Ramos (cell line): Measurements from ENCODE around the gene CYP26B1.

ENCODE experiments used
- in situ Hi-C: fragments of 300-500 bp; cut with MboI; formaldehyde crosslinking; loops from one replicate; pipeline ENCODE4 v1.14.3; 2022; ENCODE audit warnings: low sequenced_read_pairs; ENCODE audit not compliant: unreplicated experiment

CYP26B1 gene

DNA sequence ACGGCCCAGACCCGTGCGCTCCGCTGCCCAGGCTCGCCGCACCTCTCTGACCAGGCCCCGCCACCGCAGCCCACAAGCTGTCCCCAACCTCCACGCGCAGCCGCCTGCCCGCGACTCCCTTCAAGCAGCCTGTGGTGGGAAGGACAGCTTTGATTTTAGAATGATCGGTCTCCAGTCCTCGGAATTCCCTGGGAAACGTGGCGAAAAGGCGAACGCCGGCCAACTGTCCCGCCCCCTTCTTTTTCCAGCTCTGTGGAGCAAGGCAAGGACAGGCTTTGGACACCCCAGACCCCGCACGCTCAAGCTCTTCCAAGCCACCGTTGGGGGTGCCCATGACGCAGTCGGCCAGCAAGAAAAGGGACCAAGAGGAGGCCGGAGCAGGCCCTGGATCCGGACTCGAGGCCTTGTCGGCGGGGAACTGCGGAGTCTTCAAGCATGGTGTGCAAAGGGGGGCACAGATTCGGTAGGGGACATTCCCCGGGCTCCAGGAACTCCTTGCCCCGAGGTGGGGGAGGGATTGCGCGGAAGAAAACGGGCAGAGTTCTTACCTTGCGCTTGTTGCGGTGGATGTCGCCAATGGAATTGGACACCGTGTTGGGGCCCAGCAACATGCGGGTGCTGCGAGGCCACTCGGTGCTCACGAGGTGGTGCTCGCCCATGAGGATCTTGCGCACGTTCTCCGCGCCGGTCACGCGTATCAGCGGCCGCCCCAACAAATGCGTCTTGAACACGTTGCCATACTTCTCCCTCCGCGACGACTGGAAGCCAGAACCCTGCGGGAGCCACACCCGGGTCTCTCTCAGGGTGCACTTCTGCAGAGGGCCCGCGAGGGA is 4.0 kb downstream of the CYP26B1 start:
- in situ Hi-C loops: no loop called here

DNA sequence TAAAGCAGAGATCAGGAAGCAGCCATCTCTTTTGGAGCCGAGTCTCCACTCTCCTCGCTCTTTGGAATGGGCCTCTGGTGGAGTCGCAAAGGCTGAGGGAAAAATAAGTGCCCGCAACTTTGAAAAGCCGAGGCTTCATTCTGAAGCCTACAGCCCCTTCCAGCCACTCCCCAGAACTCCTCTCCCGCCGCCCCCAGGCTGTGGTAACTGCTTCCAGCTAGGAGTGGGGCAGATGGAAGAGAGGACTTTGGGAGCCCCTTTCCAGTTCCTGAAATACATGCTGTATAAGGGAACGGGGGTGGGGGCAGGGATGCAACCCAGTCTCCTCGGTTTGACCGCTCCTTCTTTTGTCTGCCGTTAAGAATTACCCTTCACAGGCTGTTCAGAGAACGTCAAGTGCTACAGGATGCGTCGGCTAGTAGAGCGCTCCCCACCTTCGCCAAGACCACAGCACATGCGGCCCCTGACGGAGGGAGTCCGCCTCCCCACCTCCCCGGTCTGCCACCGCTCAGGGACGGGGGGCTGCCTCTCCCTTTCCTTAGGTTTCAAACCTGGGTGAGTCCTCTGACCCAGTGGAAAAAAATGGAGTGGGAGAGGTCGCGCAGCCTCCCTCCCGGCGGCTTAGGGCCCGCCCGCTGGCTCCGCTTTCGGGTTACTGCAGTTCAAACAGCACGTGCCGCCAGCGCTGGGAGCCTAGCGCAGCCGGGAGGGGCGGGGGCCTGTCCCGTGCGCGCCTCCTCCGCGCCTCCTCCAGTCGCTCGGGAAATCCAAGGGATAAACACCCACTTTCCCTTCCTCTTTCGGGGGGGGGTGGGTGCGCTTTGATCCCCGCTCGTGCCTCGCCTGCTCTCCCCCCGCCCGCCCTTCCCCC is 4.9 kb downstream of the CYP26B1 start:
- in situ Hi-C loops: no loop called here

DNA sequence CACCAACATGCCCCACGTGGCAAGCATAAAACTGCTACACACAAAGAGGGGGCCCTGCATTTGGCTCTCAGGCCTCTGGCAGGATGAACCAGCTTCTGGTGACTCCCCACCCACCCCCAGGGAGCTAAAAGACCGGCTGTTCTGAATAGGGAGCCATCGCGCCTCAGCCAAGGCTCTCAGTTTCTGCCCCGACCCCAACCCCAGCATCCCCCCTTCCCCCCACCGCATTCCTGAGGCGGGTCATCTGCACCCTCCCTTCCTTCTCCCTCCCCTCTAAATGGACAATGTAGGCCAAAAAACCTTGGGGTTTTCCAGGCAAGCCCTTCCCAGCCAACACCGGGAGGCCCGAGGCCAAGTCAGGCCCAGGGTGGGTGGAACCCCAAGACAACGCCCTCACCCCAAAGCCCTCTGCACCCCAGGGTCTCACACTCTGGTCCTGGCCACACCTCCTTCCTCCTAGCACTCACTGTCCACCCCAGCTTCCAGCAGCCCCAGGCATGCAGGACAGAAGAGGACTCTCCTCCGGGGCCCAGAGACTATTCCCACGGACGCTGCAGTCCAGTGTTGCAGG is 5.7 kb downstream of the CYP26B1 start:
- in situ Hi-C loops: no loop called here

DNA sequence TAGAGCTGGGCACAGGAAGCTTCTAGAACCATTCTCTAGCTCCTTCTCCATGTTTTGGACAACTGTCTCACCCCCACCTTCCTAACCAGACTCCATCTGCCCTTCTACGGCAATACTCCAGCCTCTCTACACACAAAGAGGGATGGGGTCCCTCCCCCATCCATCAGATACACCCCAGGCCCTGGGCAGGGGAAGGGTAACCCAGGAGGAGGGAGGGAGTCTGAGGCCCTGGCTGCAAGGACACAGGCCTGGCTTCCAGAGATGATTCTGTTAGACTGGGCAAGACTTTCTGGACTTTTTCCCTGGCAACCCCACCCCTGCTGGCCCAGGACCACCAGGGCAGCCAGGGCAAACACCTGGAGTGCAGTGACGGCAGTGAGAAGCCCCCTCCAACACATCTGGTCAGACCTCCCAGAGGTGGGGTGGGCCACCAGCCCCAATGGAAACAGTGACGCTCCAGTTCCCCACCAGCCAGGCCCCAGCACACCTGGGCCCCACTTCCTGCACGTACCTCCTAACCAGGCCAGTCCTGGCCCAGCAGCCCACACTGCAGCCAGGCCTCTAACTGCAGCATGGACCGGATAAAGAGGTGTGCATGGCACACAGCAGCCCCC is 6.5 kb downstream of the CYP26B1 start:
- in situ Hi-C loops: no loop called here

DNA sequence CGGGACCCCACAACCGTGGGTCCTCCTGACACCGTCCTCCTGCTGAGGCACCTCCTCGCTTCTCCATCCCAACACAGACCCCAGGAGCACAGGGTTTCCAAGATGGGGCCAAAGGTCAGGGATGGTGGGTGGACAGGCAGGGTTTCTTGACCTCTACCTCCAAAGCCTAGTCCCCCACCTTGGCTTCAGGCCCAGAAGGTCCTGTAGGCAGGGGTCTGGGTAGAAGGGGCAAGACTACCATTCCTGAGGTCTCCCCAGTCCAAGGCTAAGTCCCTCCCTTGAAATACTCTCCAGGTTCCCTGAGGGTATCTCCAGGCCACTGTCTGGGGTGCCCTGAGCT is 7.1 kb downstream of the CYP26B1 start:
- in situ Hi-C loops: no loop called here

DNA sequence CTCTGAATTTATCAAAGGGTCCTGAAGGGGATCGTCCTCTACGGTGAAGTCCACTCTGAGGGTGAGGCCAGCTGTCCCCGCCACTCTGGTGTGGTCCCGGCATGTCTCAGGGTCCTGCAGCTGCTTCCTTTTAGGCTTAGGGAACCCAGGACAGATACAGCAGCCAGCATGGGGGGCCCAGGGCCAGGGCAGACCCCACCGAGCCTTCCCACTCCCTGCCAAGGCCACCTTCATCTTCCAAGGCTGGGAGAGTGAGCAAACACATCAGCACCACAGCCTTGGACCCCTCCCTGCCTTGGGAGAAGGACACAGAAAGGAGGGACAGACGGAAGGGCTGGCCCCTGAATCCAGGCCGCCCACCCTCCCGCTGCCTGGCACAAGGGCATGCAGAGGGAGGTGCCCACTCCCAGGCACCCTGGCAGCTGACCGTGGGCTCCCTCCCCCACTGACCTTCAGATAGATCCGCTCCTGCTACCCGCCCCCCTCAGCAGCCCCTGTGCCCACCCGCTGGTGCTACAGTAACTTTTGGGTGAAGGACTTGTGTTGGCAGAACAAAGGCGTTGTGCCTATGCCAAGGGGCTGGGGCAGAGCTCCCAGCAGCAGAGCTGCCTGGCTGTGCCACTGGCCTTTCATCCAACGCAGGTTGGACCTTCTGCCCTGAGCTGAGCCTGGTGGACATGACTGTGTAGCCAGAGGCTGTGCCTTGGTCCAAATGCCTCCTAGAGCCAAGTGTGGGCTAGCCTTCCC is 7.6 kb downstream of the CYP26B1 start:
- in situ Hi-C loops: no loop called here

DNA sequence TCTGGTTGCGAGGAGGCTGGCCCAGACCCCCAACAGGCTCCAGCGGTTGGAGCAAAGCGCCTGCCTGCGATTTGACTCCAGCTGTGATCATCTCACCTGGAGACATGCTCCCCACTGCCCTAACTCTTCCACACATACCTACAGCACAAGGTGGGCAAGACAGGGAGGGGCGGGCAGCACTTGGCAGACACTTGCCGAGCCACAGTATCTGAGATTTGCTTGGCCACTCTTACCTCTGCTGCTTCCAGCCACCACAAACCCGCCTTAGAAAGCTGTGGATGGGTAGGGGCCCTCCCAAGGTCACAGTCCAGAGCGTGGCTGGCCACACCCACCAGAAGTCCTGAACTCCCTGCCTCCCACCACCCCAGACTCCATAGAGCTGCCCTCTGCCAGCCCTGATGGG is 8.2 kb downstream of the CYP26B1 start:
- in situ Hi-C loops: no loop called here

DNA sequence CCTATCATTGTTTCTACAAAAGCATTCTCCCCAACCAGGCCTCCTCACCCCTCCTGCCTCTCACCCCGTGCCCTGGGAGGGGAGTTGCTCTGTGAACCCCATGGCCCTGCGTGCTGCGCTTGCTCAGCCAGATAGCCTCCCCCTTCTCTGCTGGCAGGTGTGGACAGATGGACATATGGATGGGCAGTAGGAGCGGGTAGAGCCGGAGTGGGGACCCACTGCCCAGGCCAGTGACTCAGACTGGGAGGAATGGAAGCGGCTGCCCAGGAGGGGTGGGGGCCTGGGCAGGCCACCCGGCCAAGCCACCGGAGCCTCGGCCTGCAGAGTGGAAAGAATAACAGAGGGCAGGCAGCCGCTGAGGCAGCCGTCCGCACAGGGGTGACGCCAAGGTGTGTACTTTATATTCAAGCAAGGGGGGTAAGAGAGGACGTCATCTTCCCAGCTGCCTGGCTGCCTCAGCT is 8.7 kb downstream of the CYP26B1 start:
- in situ Hi-C loops: no loop called here

DNA sequence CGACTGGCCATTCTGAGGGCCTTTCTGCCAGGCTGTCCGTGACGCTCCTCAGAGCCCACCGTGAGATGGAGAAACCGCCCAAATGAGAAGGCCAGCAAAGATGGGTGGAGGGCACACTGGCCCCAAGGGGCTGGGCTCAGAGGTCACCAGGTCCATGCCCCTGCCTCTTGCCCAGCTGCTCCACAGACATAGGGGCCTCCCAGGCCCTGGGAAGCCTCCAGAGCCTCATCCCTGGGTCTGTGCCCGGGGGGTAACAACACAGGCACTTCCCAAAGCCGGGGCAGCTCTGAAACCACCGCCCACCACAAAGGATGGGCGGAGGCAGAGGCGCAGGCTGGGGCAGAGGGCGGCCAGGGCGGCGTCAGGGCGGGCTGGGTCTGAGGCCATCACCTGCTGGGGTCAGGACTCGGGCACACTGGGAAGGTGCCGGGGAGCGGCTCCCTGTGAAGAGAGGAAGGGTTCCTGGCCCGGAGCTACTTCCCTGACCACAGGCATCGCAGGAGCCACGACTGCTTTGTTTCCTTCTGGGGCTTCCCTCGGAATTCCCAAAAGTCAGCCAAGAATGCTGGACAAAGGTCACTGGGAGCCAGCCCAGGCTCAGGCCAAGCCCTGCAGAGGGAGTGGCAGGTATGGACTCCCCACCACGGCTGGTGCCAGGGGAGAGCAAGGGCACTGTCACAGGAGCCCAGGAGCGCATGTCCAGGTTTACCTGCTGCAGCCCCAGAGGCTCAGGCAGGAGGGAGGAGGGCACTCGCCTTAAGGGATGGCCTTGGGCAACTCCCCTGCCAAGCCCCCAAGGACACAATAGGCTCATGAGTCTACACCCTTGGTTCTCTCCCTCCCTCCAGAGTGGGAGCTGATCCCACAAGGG is 9.4 kb downstream of the CYP26B1 start:
- in situ Hi-C loops: no loop called here

DNA sequence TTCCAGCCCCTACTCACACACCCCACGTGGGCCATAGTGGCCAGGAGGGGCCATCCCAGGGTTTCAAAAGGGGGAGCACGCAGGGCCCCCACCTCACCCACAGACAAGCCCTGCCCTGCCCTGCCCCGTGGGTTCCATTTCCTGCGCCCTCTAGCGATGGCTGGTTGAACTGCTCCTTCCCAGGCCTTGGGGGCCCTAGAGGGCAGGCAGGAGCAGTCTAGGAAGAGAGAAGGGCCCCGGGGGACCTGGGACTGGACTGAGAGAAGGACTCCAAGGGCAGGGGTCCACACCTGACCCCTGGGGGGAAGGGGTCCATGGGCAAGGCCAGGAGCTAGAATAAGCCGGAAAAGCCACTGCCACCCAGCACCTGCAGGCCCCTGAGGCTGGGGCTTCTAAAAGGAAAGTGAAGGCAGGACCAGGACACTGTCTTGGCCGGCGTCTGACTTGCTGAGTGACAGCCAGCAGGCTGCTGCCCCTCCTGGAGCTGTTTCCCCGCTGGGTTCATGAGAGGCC is 10.1 kb downstream of the CYP26B1 start:
- in situ Hi-C loops: no loop called here

DNA sequence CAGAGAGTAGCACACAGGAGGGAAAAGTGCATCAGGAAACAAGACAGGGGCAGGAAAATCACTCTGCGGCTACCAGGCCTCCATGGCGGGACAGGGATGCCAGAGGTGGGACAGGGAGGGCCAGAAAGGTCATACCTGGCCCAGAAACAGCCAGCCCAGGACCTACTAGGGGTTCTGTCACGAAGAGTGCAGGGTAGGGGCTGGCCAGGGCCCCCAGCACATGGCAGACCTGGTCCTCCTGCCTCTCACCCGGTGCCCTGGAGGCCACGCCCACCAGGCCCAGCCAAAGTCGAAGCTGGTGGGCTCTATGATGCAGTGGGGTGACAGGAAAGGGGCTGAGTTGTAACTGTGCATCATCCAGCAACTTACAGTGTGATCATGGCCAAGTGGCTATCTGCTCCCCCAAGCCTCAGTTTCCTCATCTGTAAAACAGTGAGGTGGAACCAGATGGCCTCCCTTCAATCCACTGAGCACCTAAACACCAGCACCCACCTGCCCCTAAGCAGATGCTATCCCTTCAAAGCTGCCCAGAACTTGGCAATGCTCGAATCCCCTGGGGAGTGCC is 10.6 kb downstream of the CYP26B1 start:
- in situ Hi-C loops: no loop called here

DNA sequence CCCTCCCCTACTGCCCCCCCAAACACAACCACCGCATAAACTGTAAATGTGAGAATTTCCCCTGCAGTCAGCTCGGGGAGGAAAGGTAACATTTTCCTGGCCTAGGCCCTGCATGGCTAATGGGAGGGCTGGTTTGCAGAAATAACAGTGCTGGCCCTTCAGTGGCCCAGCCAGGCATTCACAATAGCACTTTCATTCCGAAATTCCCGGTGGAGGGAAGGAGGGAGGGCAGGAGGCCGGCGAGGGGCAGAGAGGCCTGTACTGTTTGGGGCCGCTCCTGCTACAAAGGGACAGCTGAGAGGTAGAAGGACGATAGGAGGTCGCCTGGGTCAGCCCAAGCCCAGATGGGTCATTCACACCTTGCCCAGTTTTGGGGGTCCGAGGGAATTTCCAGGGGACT is 11.3 kb downstream of the CYP26B1 start:
- in situ Hi-C loops: no loop called here

DNA sequence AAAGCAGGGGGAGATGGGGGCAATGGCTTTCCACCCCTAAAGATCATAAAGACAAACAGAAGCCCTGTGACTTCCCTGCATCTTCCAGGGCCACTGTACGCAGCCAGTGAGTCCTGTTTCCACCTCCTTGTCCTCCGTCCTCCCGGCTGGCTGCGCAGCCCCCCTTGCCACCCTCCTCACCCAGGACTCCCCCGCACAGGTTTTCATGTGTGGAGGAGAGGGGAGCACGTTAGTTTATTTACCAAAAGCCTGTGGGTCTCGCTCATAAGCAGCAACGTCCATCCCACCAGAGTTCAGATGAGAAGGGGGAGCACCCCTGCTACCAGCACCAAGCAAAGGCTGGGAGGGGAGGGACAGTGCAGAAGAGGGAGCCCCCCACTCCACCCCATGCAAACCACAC is 11.7 kb downstream of the CYP26B1 start:
- in situ Hi-C loops: no loop called here

DNA sequence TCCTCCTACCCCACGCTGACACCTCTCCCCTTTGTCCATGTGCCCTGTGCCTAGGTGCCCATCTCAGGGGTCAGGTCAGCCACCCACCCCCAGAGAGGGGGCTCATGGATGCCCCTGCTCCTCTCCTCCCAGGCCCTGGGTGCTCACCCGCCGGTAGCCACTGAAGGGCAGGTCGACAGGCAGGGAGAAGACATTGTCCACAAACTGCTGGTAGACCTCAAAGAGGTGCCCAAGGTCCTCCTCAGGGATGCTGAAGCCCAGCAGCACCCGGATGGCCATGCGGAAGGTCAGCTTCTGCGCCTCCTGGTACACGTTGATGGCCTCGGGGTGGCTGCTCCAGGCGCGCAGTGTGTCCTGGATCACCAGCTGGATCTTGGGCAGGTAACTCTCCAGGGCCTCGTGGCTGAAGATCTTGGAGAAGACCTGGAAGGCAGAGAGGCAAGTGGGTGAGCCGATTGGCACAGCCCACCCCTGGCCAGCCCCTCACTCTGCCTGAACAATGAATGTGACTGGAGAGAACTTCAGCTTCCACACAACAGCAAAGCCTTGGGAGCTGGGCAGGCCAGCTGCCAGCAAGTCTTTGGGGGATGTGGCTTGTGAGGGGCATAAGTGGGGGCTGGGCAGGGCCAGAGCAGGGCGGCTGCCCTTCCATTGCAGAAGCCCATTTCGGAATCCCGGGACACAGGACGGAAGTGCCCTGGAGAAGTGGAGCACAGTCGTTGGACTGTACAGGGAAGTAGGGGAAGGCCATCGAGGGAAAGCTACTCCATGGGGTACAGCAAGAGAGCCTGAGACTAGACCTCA is 12.5 kb downstream of the CYP26B1 start:
- in situ Hi-C loops: no loop called here

DNA sequence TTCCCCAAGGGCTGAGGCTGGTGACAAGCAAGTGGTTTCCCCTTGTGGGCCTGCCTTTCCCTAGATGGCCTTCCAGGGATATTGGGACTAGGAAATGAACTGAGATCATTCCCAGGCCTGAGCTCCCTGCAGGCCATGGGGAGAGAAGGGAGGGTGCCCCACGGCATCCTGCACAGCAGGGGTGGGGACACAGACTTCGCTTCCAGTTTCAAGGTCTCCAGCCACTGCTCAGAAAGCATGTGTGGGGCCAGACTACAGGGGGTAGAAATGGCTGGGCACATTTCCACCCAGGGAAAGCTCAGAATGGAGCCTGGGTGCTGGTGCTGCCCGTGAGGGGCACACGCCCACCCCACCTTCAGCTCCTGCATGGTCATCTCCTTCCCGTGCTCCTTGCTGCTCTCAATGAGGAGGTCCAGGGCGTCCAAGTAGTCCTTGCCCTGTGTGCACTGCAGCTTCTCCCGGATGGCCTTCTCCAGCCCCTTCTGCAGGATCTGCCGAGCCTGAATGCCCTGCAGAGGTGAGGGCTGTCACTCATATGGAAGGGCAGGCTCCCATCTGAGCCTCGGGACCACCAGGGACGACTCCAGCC is 13.2 kb downstream of the CYP26B1 start:
- in situ Hi-C loops: no loop called here

DNA sequence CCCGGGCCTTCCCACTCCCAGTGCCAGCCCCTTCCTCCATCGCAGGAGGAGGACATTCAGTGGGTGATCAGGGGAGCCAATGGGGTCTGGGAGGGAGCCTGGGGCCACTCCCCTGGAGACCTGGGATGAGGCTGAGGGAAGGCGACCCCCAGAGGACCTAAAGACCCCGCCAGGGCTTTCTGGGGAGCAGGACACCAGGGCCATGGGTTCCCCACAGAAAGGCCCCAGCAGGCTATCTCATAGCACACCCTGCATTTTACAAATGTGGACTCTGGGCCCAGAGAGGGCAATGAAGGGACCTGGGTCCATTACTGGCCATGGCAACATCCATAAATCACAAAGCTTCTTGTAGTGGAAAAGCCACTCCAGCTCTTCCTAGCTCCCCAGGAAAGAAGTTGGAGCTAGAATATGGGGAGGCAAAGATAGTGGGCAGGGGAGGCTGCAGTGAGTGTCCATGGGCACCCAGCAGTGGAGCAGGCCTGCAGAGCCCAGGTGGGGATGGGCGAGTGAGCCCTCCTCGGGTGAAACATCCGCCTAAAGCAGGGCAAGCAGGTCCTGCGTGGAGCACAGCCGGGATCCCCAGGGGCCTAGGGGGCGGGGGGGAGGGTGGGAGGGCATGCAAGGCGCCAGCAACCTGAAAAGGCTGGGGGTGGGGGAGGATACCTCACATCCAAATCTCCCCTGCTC is 13.8 kb downstream of the CYP26B1 start:
- in situ Hi-C loops: no loop called here
